GM21390 (cell line): Measurements from ENCODE around the gene NXPH4.

Source experiments
- ATAC-seq: cut with Tn5 transposase; IDR thresholded peaks from one replicate; pipeline ENCODE4 v1.9.1; 2021; ENCODE audit not compliant: unreplicated experiment

NXPH4 gene

GRCh38 chr12:57216014-57216911 is at the start of gene NXPH4:
Gene NXPH4, plus strand, starts transcription at chr12:57216794. Its CDS starts 176 bp downstream, at chr12:57216970.
- ATAC-seq: no peak

- no peak for ATAC-seq
Measured at GRCh38 chr12:57166971-57167371, 49.6 kb upstream of the NXPH4 start.

GRCh38 chr12:57168058-57168457 is 48.5 kb upstream of the NXPH4 start:
- no peak for ATAC-seq

GRCh38 chr12:57169046-57169795 is 47.4 kb upstream of the NXPH4 start:
- ATAC-seq: no peak

DNA sequence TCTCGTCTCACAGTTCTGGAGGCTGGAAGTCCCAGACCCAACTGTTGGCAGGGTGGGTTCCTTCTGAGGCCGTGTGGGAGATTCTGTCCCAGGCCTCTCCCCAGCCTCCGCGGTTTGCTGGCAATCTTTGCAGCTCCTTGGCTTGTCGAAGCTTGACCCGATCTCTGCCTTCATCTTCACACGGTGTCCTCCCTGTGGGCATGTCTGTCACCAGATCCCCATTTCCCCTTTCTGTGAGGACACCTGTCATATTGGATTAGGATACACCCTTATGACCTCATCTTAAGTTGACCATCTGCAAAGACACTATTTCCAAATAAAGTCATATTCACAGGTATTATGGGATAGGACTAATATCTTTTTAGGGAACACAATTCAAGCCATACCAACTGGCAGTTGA is 46.6 kb upstream of the NXPH4 start:
- no peak for ATAC-seq

GRCh38 chr12:57170408-57170807 is 46.2 kb upstream of the NXPH4 start:
- ATAC-seq: no peak

DNA sequence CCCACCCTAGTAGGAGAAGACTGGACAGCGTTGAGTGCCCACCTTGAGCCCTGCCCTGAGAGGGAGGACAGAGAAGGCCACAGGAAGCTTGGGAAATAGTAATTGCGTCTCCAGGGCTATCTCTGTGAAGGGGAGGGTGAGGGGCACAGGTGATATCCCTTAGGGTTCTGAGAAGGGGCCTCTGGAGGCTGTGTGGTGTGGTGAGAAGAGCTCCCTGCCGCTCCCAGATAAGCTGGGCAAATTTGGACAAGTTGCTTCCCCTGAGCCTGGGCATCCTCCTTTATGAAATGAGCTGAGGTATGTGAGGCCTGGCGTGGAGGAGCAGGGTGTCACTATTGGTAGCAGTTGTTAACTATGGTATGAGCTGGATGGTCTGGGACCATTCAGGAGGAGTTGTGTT is 45.7 kb upstream of the NXPH4 start:
- no peak for ATAC-seq

DNA sequence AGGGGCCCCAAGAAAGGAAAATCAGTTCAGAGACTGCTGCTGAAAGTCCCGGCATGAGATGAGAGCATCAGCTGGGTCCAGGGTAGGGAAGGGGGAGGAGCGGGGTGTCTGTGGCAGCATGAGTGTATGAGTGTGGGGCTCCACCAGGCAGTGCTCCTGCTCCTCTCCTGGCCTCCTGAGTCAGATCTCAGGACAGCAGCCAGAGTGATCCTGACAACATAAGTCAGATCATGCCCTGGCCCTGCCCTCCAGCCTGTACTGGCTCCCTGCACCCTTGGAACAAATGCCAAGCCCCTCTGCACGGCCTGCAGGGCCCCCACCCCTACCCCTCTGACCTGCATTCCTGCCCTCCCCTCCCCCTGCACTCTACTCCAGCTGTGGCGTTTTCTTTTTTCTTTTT is 44.9 kb upstream of the NXPH4 start:
- ATAC-seq: no peak

GRCh38 chr12:57173089-57173488 is 43.5 kb upstream of the NXPH4 start:
- no peak for ATAC-seq

- no peak for ATAC-seq
Measured at GRCh38 chr12:57173683-57174082, 42.9 kb upstream of the NXPH4 start.

GRCh38 chr12:57175428-57176138 is 41.0 kb upstream of the NXPH4 start:
- ATAC-seq: no peak

GRCh38 chr12:57176139-57176477 is 40.5 kb upstream of the NXPH4 start:
- ATAC-seq: no peak

- ATAC-seq: no peak
Measured at GRCh38 chr12:57176846-57177245, 39.7 kb upstream of the NXPH4 start.

- ATAC-seq: no peak
Measured at GRCh38 chr12:57177354-57177753, 39.2 kb upstream of the NXPH4 start.

- ATAC-seq: no peak
Measured at GRCh38 chr12:57178213-57178612, 38.4 kb upstream of the NXPH4 start.

DNA sequence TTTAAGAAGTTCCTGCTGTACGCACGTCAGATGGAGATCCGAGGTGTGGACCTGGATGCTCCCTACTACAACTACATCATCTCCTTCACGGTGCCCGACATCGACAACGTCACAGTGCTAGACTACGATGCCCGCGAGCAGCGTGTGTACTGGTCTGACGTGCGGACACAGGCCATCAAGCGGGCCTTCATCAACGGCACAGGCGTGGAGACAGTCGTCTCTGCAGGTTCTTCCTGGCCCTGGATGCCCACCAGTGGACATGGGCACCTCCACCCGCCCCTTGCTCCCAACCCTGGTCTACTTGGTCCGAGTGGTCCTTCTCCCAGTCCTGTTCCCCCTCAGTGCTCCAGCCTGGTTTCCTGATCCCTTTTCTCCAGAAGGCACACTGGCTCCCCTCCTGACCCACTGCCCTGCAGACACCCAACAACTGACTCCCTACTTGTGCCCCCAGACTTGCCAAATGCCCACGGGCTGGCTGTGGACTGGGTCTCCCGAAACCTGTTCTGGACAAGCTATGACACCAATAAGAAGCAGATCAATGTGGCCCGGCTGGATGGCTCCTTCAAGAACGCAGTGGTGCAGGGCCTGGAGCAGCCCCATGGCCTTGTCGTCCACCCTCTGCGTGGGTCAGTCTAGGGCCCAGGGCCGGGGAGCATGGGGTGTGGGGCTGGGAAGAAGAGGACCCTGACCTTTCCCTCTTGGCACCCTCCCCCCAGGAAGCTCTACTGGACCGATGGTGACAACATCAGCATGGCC is 37.1 kb upstream of the NXPH4 start:
- ATAC-seq: no peak

GRCh38 chr12:57180321-57180989 is 36.1 kb upstream of the NXPH4 start:
- no peak for ATAC-seq

GRCh38 chr12:57181072-57181471 is 35.5 kb upstream of the NXPH4 start:
- no peak for ATAC-seq

- no peak for ATAC-seq
Measured at GRCh38 chr12:57181561-57182155, 34.9 kb upstream of the NXPH4 start.
